OCI-LY3 (cell line): Measurements from ENCODE around the gene PPP2R2C.

Source experiments
- H2AFZ ChIP-seq: fragments of 200-600, 300-600 bp; shearing (Covaris generic); 2 replicates; pipeline ENCODE4 v1.6.0; 2014; ENCODE audit warnings: antibody characterized with exemption, low read depth, low read length
- H3K27ac ChIP-seq: fragments of 200-600, 300-600 bp; sonication (generic); 2 replicates; pipeline ENCODE4 v1.5.1; 2014; ENCODE audit warnings: mild to moderate bottlenecking, low read length, moderate library complexity, mixed read lengths
- H3K27me3 ChIP-seq: fragments of 200-600, 300-600 bp; sonication (generic); 2 replicates; pipeline ENCODE4 v1.6.1; 2014; ENCODE audit warnings: low read depth, low read length, mixed read lengths
- H3K36me3 ChIP-seq: fragments of 200-600, 300-600 bp; sonication (generic); replicated peaks from 2 replicates; pipeline ENCODE3; 2014; ENCODE audit warnings: low read depth, low read length, mixed read lengths
- H3K4me1 ChIP-seq: fragments of 300-600, 200-600 bp; sonication (generic); 2 replicates; pipeline ENCODE4 v1.6.1; 2014; ENCODE audit warnings: low read length, mixed read lengths
- H3K4me2 ChIP-seq: fragments of 200-600, 300-600 bp; sonication (generic); 2 replicates; pipeline ENCODE4 v1.6.1; 2014; ENCODE audit warnings: low read length, mixed read lengths
- H3K4me3 ChIP-seq: fragments of 300-600, 200-600 bp; sonication (generic); 2 replicates; pipeline ENCODE4 v1.5.1; 2014; ENCODE audit warnings: antibody characterized with exemption, mild to moderate bottlenecking, low read length, moderate library complexity
- H3K79me2 ChIP-seq: fragments of 300-600, 200-600 bp; shearing (Covaris generic); 2 replicates; pipeline ENCODE4 v1.6.1; 2014; ENCODE audit warnings: mild to moderate bottlenecking, low read length, mixed read lengths
- H3K9ac ChIP-seq: fragments of 300-600, 200-600 bp; shearing (Covaris generic); 2 replicates; pipeline ENCODE4 v1.6.0; 2014; ENCODE audit warnings: mild to moderate bottlenecking, low read length, moderate library complexity
- H3K9me3 ChIP-seq: fragments of 200-600, 300-600 bp; shearing (Covaris generic); 2 replicates; pipeline ENCODE4 v1.6.1; 2014; ENCODE audit warnings: low read length, mixed read lengths; ENCODE audit not compliant: insufficient read depth
- H4K20me1 ChIP-seq: fragments of 200-600, 300-600 bp; sonication (generic); 2 replicates; pipeline ENCODE4 v1.6.1; 2016; ENCODE audit warnings: low read length, mixed read lengths; ENCODE audit not compliant: insufficient read depth
- EZH2phosphoT487 ChIP-seq: fragments of 200-600 bp; shearing (Covaris generic); IDR thresholded peaks from 2 replicates; pipeline ENCODE4 v1.6.1; 2018; ENCODE audit warnings: antibody characterized with exemption, mixed run types, low read depth
- TF ChIP-seq, protein P1 (sequence below): fragments of 200-600, 300-600 bp; sonication (generic); IDR thresholded peaks from 2 replicates; pipeline ENCODE4 v1.5.1; 2014; ENCODE audit warnings: antibody characterized with exemption, low read length, low read depth

The PPP2R2C gene

GRCh38 chr4:6297266-6297815 is 175.1 kb downstream of the PPP2R2C start:
- no peak overlapping the region for H3K4me2 ChIP-seq

GRCh38 chr4:6296026-6296425 is 176.4 kb downstream of the PPP2R2C start:
- TF ChIP-seq, protein P1, sequence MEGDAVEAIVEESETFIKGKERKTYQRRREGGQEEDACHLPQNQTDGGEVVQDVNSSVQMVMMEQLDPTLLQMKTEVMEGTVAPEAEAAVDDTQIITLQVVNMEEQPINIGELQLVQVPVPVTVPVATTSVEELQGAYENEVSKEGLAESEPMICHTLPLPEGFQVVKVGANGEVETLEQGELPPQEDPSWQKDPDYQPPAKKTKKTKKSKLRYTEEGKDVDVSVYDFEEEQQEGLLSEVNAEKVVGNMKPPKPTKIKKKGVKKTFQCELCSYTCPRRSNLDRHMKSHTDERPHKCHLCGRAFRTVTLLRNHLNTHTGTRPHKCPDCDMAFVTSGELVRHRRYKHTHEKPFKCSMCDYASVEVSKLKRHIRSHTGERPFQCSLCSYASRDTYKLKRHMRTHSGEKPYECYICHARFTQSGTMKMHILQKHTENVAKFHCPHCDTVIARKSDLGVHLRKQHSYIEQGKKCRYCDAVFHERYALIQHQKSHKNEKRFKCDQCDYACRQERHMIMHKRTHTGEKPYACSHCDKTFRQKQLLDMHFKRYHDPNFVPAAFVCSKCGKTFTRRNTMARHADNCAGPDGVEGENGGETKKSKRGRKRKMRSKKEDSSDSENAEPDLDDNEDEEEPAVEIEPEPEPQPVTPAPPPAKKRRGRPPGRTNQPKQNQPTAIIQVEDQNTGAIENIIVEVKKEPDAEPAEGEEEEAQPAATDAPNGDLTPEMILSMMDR: no peak
- no peak for TF ChIP-seq EZH2phosphoT487
- no peak overlapping the region for H2AFZ ChIP-seq
- no peaks in the 10 kb centered on the region for H3K4me1 ChIP-seq
- no peak overlapping the region for H3K4me2 ChIP-seq
- no peaks in the 10 kb centered on the region for H3K36me3 ChIP-seq
- H3K4me3 ChIP-seq: no peak overlapping the region
- H3K9me3 ChIP-seq: no peaks in the 10 kb centered on the region
- H3K79me2 ChIP-seq: no peaks in the 10 kb centered on the region
- no peak overlapping the region for H3K9ac ChIP-seq
- no peak overlapping the region for H3K27ac ChIP-seq
- H4K20me1 ChIP-seq: no peaks in the 10 kb centered on the region
- H3K27me3 ChIP-seq: no peaks in the 10 kb centered on the region

More at GRCh38 chr4:6297266-6297815, 175.1 kb downstream of the PPP2R2C start:
- Histone ChIP-seq H3K27ac (no peak overlapping the region), H3K9ac (no peak overlapping the region), H4K20me1 (no peaks in the 10 kb centered on the region), H3K4me1 (no peaks in the 10 kb centered on the region), H3K9me3 (no peaks in the 10 kb centered on the region), H3K4me3 (no peak overlapping the region), H3K27me3 (no peaks in the 10 kb centered on the region), H2AFZ (no peak overlapping the region), H3K36me3 (no peaks in the 10 kb centered on the region), H3K79me2 (no peaks in the 10 kb centered on the region)
- TF ChIP-seq, protein P1: no peak
- no peak for TF ChIP-seq EZH2phosphoT487

DNA sequence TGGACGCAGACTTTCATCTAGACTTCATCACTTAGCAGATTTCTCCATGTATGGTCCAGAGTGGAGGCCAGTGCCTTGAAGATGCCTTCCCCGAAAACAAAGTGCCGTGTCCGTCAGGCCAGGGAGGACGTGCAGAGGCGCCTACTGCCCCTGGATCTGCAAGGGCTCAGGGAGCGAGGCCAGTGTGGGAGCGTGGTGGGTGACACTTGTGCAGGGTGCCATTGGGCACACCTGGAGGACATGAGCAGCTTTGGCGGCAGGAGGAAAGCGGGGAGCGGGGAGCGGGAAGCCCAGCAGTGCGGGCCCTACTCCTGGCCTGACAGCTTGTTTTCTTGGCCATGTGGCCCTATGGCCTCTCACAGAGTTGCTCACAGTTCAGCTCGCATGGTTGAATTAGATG is 176.9 kb downstream of the PPP2R2C start:
- H3K9me3 ChIP-seq: no peaks in the 10 kb centered on the region
- no peaks in the 10 kb centered on the region for H4K20me1 ChIP-seq
- H3K4me2 ChIP-seq: no peak overlapping the region
- no peaks in the 10 kb centered on the region for H3K79me2 ChIP-seq
- no peak overlapping the region for H2AFZ ChIP-seq
- TF ChIP-seq, protein P1: no peak
- TF ChIP-seq EZH2phosphoT487: no peak
- H3K9ac ChIP-seq: no peak overlapping the region
- no peaks in the 10 kb centered on the region for H3K4me1 ChIP-seq
- no peak overlapping the region for H3K4me3 ChIP-seq
- H3K27ac ChIP-seq: no peak overlapping the region
- H3K27me3 ChIP-seq: no peaks in the 10 kb centered on the region
- H3K36me3 ChIP-seq: no peaks in the 10 kb centered on the region

GRCh38 chr4:6294705-6295421 is 177.6 kb downstream of the PPP2R2C start:
- Histone ChIP-seq H3K4me3 (no peak overlapping the region), H4K20me1 (no peaks in the 10 kb centered on the region), H3K79me2 (no peaks in the 10 kb centered on the region), H3K4me2 (no peak overlapping the region), H3K4me1 (no peaks in the 10 kb centered on the region), H3K27me3 (no peaks in the 10 kb centered on the region), H3K9me3 (no peaks in the 10 kb centered on the region), H3K9ac (no peak overlapping the region), H3K36me3 (no peaks in the 10 kb centered on the region), H3K27ac (no peak overlapping the region), H2AFZ (no peak overlapping the region)
- TF ChIP-seq, protein P1: no peak
- TF ChIP-seq EZH2phosphoT487: no peak
